ENCODE measurements around the gene TMEM243. TPM values are rescaled to one million over a fixed set of nuclear protein-coding genes. Genes with fewer than 3 reads are reported as not detected.

TMEM243 gene
- total RNA-seq, 1 donor from 2014 or later, result 22.5 TPM

- H3K27ac Mint-ChIP-seq, result no peak overlapping the region
- H3K36me3 Mint-ChIP-seq, result no peaks in the 10 kb centered on the region
- no peak for DNase-seq (ENCODE audit: low spot score in 2 of 2, unreplicated experiment in 2 of 2)
- peaks cover 14% of the 10 kb centered on the region for H3K4me1 Mint-ChIP-seq
- no peak for TF ChIP-seq CTCF (IDR thresholded peaks at IDR 0.05; ENCODE audit: unreplicated experiment)
- H3K4me3 Mint-ChIP-seq, result no peak overlapping the region
- no peaks in the 10 kb centered on the region for H3K27me3 Mint-ChIP-seq (ENCODE audit: low read depth)
- H3K9me3 Mint-ChIP-seq, result no peaks in the 10 kb centered on the region
Measured at GRCh38 chr7:87215046-87215445, 4.5 kb downstream of the TMEM243 start.

- H3K27ac Mint-ChIP-seq, result no peak overlapping the region
- no peak for DNase-seq (ENCODE audit: low spot score in 2 of 2, unreplicated experiment in 2 of 2)
- TF ChIP-seq CTCF (IDR thresholded peaks at IDR 0.05; ENCODE audit: unreplicated experiment), result no peak
- H3K36me3 Mint-ChIP-seq, result peaks cover 6% of the 10 kb centered on the region
- H3K9me3 Mint-ChIP-seq, result peaks cover under 1% of the 10 kb centered on the region
- no peak overlapping the region for H3K4me3 Mint-ChIP-seq
- peaks cover 11% of the 10 kb centered on the region for H3K4me1 Mint-ChIP-seq
- H3K27me3 Mint-ChIP-seq (ENCODE audit: low read depth), result no peaks in the 10 kb centered on the region
Measured at GRCh38 chr7:87213811-87214210, 5.7 kb downstream of the TMEM243 start.

GRCh38 chr7:87213252-87213651 is 6.3 kb downstream of the TMEM243 start:
- no peak overlapping the region for H3K27ac Mint-ChIP-seq
- H3K36me3 Mint-ChIP-seq, result peaks cover 9% of the 10 kb centered on the region
- no peak for TF ChIP-seq CTCF (IDR thresholded peaks at IDR 0.05; ENCODE audit: unreplicated experiment)
- no peaks in the 10 kb centered on the region for H3K27me3 Mint-ChIP-seq (ENCODE audit: low read depth)
- no peak overlapping the region for H3K4me3 Mint-ChIP-seq
- H3K9me3 Mint-ChIP-seq, result peaks cover 4% of the 10 kb centered on the region
- peaks cover 5% of the 10 kb centered on the region for H3K4me1 Mint-ChIP-seq
- no peak for DNase-seq (ENCODE audit: low spot score in 2 of 2, unreplicated experiment in 2 of 2)

- H3K27me3 Mint-ChIP-seq (ENCODE audit: low read depth), result no peaks in the 10 kb centered on the region
- no peaks in the 10 kb centered on the region for H3K4me1 Mint-ChIP-seq
- TF ChIP-seq CTCF (IDR thresholded peaks at IDR 0.05; ENCODE audit: unreplicated experiment), result no peak
- no peak overlapping the region for H3K27ac Mint-ChIP-seq
- peaks cover 11% of the 10 kb centered on the region for H3K9me3 Mint-ChIP-seq
- H3K36me3 Mint-ChIP-seq, result peaks cover 16% of the 10 kb centered on the region
- no peak for DNase-seq (ENCODE audit: low spot score in 2 of 2, unreplicated experiment in 2 of 2)
- no peak overlapping the region for H3K4me3 Mint-ChIP-seq
Measured at GRCh38 chr7:87212498-87212897, 7.0 kb downstream of the TMEM243 start.

- no peak overlapping the region for H3K4me3 Mint-ChIP-seq
- no peaks in the 10 kb centered on the region for H3K27me3 Mint-ChIP-seq (ENCODE audit: low read depth)
- H3K9me3 Mint-ChIP-seq, result peaks cover 21% of the 10 kb centered on the region
- DNase-seq (ENCODE audit: low spot score in 2 of 2, unreplicated experiment in 2 of 2), result no peak
- no peak overlapping the region for H3K27ac Mint-ChIP-seq
- H3K36me3 Mint-ChIP-seq, result peaks cover 24% of the 10 kb centered on the region
- H3K4me1 Mint-ChIP-seq, result no peaks in the 10 kb centered on the region
- TF ChIP-seq CTCF (IDR thresholded peaks at IDR 0.05; ENCODE audit: unreplicated experiment), result no peak
Measured at GRCh38 chr7:87210506-87210905, 9.0 kb downstream of the TMEM243 start.

- peaks cover 26% of the 10 kb centered on the region for H3K9me3 Mint-ChIP-seq
- H3K27me3 Mint-ChIP-seq (ENCODE audit: low read depth), result no peaks in the 10 kb centered on the region
- DNase-seq (ENCODE audit: low spot score in 2 of 2, unreplicated experiment in 2 of 2), result no peak
- no peak overlapping the region for H3K4me3 Mint-ChIP-seq
- peaks cover 29% of the 10 kb centered on the region for H3K36me3 Mint-ChIP-seq
- no peak overlapping the region for H3K27ac Mint-ChIP-seq
- no peaks in the 10 kb centered on the region for H3K4me1 Mint-ChIP-seq
- TF ChIP-seq CTCF (IDR thresholded peaks at IDR 0.05; ENCODE audit: unreplicated experiment), result no peak
Measured at GRCh38 chr7:87209295-87209924, 10.1 kb downstream of the TMEM243 start.
